ENCODE data around the gene CRTAC1. TPM values are rescaled to one million over a fixed set of nuclear protein-coding genes. Genes with fewer than 3 reads are reported as not detected.

CRTAC1 gene
- total RNA-seq, 4 donors from 2014 or later: 4.0 to 8.7 (median 5.0) TPM

- Histone ChIP-seq H3K27ac (replicated peaks in 1 of 4) (no peak overlapping the region), H3K9me3 (peaks cover 0 to 4% (median 1%) of the 10 kb centered on the region in 4 donors), H3K4me3 (no peak overlapping the region), H3K36me3 (no peaks in the 10 kb centered on the region), H3K4me1 (no peaks in the 10 kb centered on the region), H3K27me3 (peaks cover 0 to 16% (median 0%) of the 10 kb centered on the region in 4 donors)
- WGBS: 70% methylated on average over 3 of the region's 4 CpGs
- intact Hi-C loops (cut with DNase I): no loop called here
- TF ChIP-seq POLR2AphosphoS5 (IDR thresholded peaks at IDR 0.05): no peak
- TF ChIP-seq POLR2A (IDR thresholded peaks at IDR 0.05; ENCODE audit: low read depth): no peak
- TF ChIP-seq CTCF (IDR thresholded peaks at IDR 0.05): no peak
- no peak for TF ChIP-seq EP300 (IDR thresholded peaks at IDR 0.05)
- DNase-seq (ENCODE audit: extremely low spot score): no peak
These were observed 81.0 kb downstream of the CRTAC1 start for GRCh38 chr10:97949462-97949861.

- Histone ChIP-seq H3K36me3 (no peaks in the 10 kb centered on the region), H3K9me3 (peaks cover 0 to 10% (median 2%) of the 10 kb centered on the region in 4 donors), H3K27me3 (peaks cover 0 to 22% (median 0%) of the 10 kb centered on the region in 4 donors), H3K4me3 (no peak overlapping the region), H3K4me1 (no peaks in the 10 kb centered on the region), H3K27ac (replicated peaks in 1 of 4) (no peak overlapping the region)
- WGBS: 63% methylated on average over 4 of the region's 4 CpGs
- intact Hi-C loops (cut with DNase I): no loop called here
- TF ChIP-seq POLR2A (IDR thresholded peaks at IDR 0.05; ENCODE audit: low read depth): no peak
- TF ChIP-seq POLR2AphosphoS5 (IDR thresholded peaks at IDR 0.05): no peak
- no peak for TF ChIP-seq CTCF (IDR thresholded peaks at IDR 0.05)
- no peak for TF ChIP-seq EP300 (IDR thresholded peaks at IDR 0.05)
- DNase-seq (ENCODE audit: extremely low spot score): no peak
These were observed 81.6 kb downstream of the CRTAC1 start for GRCh38 chr10:97948822-97949221.

GRCh38 chr10:97944772-97945171 lies 85.6 kb downstream of the CRTAC1 start:
- intact Hi-C loops (cut with DNase I): no loop called here
- no peak overlapping the region for H3K27ac ChIP-seq (replicated peaks in 1 of 4)
- H3K27me3 ChIP-seq: peaks cover 0 to 41% (median 0%) of the 10 kb centered on the region in 4 donors
- TF ChIP-seq EP300 (IDR thresholded peaks at IDR 0.05) (no peak), POLR2A (IDR thresholded peaks at IDR 0.05; ENCODE audit: low read depth) (no peak), POLR2AphosphoS5 (IDR thresholded peaks at IDR 0.05) (no peak), CTCF (IDR thresholded peaks at IDR 0.05) (no peak)
- peaks cover 0 to 12% (median 2%) of the 10 kb centered on the region in 4 donors for H3K9me3 ChIP-seq
- no peak for DNase-seq (ENCODE audit: extremely low spot score)
- no peaks in the 10 kb centered on the region for H3K36me3 ChIP-seq
- no peaks in the 10 kb centered on the region for H3K4me1 ChIP-seq
- H3K4me3 ChIP-seq: no peak overlapping the region

- peaks cover 0 to 12% (median 2%) of the 10 kb centered on the region in 4 donors for H3K9me3 ChIP-seq
- no peak overlapping the region for H3K27ac ChIP-seq (replicated peaks in 1 of 4)
- peaks cover 0 to 40% (median 0%) of the 10 kb centered on the region in 4 donors for H3K27me3 ChIP-seq
- no peak for DNase-seq (ENCODE audit: extremely low spot score)
- 77% methylated on average over 2 of the region's 2 CpGs for WGBS
- H3K36me3 ChIP-seq: no peaks in the 10 kb centered on the region
- no peak overlapping the region for H3K4me3 ChIP-seq
- no peaks in the 10 kb centered on the region for H3K4me1 ChIP-seq
- intact Hi-C loops (cut with DNase I): no loop called here
- TF ChIP-seq CTCF (IDR thresholded peaks at IDR 0.05) (no peak), POLR2AphosphoS5 (IDR thresholded peaks at IDR 0.05) (no peak), POLR2A (IDR thresholded peaks at IDR 0.05; ENCODE audit: low read depth) (no peak), EP300 (IDR thresholded peaks at IDR 0.05) (no peak)
These were observed 87.1 kb downstream of the CRTAC1 start for GRCh38 chr10:97943294-97943693.

- no peaks in the 10 kb centered on the region for H3K36me3 ChIP-seq
- WGBS: 46% methylated on average over 6 of the region's 6 CpGs
- H3K27me3 ChIP-seq: peaks cover 0 to 50% (median 0%) of the 10 kb centered on the region in 4 donors
- TF ChIP-seq POLR2AphosphoS5 (IDR thresholded peaks at IDR 0.05) (no peak), CTCF (IDR thresholded peaks at IDR 0.05) (no peak), EP300 (IDR thresholded peaks at IDR 0.05) (no peak), POLR2A (IDR thresholded peaks at IDR 0.05; ENCODE audit: low read depth) (no peak)
- no peak overlapping the region for H3K27ac ChIP-seq (replicated peaks in 1 of 4)
- no peaks in the 10 kb centered on the region for H3K4me1 ChIP-seq
- no peak for DNase-seq (ENCODE audit: extremely low spot score)
- no peak overlapping the region for H3K4me3 ChIP-seq
- intact Hi-C loops (cut with DNase I): no loop called here
- peaks cover 0 to 12% (median 2%) of the 10 kb centered on the region in 4 donors for H3K9me3 ChIP-seq
These were observed 89.9 kb downstream of the CRTAC1 start for GRCh38 chr10:97940534-97940933.
